Activated effector memory CD4-positive, alpha-beta T cell treated with anti-CD3 and anti-CD28 coated beads, Interleukin-2, amount 50 U/mL, for 16 hours (primary cell): ENCODE data around the gene PLEKHA6.

Experiments
- DNase-seq: peaks from one replicate; pipeline ENCODE4 v3.0.0-alpha.2; 2020

The PLEKHA6 gene

GRCh38 chr1:204354579-204354978 is 5.2 kb downstream of the PLEKHA6 start:
- DNase-seq = no peak

- no peak for DNase-seq
These were observed 6.4 kb downstream of the PLEKHA6 start for GRCh38 chr1:204353213-204353910.

DNA sequence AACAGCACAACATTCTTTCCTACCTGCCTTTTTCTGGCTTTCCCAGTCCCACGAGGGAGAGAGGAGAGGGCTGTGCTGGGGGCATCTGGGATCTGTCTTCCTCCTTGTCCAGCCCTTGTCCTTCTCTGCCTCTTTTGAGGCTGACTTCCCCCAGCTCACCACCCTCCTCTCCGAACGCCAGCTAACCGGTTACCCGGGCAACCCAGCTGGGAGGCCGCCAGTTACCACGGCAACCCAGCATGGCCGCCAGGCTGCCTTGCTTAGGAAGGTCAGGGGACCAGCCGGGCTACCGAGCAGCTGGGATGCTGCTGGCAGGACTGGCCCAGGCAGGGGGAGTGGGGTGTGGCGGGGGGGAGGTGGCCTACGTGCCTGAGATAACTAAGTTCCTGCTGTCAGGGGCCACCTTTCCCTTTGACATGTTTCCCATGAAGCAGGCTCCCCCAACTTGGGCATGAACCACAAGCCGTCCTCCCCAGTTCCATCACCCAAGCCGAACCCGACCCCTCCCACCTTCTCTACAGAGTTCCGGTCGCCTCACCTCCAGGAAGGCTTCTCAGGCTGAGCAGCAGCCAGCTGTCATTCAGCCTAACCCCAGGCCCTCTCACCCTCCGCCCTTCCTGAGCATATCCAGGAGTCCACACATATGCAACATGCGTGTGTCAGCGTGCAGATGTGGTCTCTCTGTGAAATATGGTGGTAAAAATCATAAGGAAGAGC is 8.7 kb downstream of the PLEKHA6 start:
- DNase-seq = no peak

GRCh38 chr1:204350312-204350711 is 9.4 kb downstream of the PLEKHA6 start:
- DNase-seq = no peak

DNA sequence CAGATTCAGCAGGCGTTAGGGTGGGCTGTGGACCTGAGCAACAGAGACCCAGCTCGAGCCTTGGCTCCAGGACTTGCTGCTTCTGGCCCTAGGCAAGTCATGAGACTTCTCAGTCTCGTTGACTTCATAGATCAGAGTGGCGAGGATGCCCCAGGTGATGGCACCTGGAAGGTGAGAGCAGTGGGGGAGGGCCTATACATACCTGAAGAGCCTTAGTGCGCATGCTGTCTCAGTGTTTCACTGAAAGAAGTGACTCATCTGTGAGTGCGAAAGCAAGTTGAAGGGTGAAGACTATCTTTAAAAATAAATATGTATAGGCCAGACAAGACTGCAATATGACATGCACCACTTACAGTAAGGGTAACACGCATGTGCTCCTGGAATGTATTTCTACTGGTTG is 10.1 kb downstream of the PLEKHA6 start:
- DNase-seq = no peak

DNA sequence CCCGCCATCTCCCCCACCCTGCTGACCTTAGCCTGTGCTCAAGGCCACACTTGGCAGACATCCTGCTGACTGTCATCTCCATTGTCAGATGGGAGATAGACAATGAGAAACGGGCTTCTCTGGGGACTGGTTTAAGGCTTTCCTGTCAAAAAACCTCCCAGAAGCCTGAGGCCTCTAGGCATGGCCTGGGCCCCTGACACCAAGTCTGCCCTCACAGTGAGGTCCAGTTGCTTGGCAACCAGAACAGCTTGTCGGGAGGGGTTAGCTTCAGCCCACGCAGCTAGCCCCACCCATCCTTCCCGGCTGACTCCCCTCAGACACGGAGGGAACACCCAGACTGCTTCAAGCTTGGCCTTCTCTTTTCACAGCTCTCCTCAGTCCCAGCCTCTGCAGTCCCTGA is 11.0 kb downstream of the PLEKHA6 start:
- DNase-seq = no peak

DNA sequence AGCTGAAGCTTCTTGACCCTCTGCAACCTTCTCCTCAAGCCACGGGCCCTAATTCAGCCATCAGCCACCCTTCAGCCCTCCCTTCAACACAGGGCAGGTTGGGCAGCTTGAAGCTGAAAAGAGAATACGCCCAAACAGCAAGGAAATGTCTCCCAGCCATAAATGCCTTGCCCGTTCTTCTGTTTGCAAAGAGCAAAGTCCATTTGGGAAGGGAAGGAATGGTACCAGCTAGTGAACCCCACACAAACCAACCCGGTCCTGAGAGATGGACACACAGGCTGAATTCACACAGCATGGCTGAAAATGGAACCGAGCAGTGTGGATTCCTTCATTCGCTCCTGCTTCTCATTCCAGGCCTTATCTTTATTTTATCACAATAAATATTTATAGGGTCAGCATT is 11.5 kb downstream of the PLEKHA6 start:
- DNase-seq = no peak

DNA sequence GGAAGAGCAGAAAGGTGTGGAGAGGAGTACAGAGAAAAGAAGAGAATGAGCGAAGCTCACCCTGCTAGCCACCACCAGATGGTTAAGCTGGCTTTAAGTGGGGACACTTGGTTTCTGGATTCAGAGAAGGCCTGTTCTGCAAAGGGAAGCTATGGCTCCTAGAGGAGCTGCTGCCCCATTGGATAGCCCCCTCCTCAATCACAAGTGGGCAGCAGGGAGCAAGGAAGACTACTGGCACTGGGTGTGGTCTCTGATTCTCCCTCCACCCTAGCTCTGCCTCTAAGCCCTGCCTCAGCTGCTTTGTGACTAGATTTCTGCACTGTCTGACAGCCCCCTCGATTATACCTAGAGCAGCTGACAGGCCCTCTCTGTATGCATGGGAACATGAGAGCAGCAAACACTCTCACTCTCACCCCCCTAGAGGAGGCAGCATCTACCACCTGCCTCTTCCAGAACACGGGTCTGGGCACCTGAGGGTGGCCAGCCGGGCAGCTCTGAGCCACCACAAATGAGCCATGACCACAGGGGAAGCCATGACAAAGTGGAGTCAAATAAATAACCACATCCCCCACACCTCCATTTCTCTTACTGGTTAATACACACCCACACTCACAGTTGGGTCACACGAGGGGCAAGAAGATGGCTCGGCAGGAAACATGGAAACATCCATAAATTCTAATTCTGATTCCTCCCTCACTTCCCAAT is 13.6 kb downstream of the PLEKHA6 start:
- no peak for DNase-seq

DNA sequence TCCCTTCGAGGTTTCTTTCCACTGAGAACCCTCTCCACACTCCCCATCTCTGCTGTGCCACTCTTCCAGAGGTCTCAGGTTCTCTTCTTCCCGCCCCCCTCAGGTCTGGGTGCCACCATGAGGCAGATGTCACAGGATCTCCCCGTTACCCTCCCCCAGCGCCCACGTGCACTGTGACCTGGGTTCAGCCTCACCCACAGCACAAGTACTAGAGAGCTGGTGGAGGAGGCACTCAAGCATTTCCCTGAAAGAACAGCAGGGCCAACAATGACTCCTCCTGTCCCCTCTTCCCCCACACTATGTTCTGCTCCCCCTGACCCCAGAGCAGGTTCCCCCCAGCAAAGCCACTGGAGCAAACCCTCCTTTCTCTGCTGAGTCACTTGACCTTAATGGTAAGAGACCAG is 14.3 kb downstream of the PLEKHA6 start:
- no peak for DNase-seq

DNA sequence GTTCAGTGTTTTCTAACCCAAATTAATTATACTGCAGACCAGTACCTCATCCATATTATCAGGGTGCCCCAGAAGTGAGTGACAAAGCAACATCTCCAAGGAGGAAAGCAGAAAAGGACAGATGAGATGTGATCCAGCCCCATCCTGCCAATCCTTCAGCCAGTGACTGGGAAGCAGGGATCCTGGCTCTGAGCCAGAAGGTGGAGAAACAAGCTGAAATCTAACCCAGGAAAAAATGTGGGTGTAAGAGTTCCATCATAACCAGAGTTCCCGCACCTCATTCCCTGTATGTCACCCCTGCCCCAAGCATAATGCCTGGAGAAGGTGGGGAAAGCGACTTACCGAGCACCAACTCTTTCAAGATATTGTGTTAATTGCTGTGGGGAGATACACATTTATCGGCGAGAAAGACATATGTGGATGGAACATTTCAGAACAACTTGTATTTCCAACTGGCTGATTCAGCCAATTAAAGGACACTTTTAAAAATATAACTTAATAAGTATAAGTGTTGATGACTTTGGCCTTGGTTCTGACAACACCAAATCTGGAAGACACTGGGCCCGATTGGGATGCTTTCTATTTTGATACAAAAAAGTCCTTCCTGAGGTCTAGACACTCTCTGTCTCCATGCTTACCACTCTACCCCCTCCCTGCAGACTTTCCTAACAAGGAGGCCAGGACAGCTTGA is 14.9 kb downstream of the PLEKHA6 start:
- DNase-seq = no peak

DNA sequence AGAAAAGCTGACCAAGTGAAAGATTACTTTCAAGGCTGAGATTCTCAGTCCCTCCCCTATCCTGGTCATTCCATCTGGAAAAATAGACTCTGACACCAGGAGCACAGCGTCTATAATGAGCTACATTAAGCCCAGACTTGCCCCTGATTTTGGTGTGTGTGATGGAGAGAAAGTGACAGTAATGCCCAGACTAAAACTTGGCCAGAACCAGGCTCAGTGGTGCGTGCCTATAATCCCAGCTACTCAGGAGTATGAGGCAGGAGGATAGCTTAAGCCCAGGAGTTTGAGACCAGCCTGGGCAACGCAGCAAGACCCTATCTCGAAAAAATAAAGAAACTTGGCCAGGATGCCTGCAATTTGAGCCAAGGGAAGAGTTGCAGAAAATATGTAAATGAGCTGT is 15.9 kb downstream of the PLEKHA6 start:
- no peak for DNase-seq

- DNase-seq = no peak
These were observed 16.5 kb downstream of the PLEKHA6 start for GRCh38 chr1:204343247-204343646.

DNA sequence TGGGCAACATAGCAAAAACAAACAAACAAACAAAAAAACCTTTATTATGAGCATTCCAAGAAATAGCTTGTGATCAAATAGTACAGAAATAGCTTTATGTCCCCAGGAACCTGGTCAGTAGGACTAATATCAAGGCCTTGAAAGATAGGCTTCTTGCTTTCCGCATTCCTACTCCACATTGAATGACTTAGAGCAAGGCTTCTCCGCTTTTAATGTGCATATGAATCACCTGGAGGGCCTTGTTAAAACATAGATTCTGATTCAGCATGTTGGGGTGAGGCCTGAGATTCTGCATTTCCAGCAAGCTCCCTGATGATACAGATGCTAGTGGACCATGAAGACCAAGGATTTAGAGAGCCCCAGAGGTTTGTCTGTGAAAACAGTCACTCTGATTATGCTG is 17.4 kb downstream of the PLEKHA6 start:
- no peak for DNase-seq

- no peak for DNase-seq
These were observed 18.3 kb downstream of the PLEKHA6 start for GRCh38 chr1:204341380-204341779.

DNA sequence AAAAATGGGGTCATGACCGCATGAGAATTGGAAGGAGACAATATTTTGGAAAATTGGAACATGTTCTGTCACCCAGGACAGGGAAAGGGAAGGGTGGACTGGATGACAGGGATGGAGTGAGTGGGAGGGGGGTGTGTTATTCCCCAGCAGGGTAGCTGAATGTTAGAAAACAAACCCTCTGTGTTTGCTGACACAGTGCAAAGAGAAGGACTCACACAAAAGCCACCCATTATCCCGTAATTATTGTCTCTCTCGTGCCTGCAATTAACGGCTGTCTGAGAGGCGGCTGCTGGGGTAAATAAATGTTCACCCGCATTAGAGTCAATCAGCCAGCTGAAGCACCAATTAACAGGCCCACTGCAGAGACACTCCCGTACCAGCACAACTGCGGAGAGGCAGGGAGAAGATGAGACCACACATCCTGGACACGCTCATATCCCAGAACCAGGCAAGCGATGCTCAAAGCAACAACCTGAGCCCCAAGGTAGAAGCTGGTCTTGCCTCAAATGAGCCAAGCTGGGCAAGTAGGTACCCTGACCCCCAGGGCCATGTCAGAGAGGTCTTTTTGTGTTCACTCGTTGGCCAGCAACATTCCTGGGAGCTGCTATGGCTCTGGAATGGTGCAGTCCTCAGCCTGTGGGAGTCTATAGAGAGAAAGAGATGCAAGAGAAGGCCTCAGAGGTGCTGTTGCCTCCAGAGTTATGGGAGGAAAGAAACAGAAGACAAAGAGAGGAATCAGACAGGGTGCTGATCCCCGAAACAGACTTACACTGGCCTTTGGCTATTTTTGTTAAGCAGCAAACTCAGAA is 19.4 kb downstream of the PLEKHA6 start:
- no peak for DNase-seq

DNA sequence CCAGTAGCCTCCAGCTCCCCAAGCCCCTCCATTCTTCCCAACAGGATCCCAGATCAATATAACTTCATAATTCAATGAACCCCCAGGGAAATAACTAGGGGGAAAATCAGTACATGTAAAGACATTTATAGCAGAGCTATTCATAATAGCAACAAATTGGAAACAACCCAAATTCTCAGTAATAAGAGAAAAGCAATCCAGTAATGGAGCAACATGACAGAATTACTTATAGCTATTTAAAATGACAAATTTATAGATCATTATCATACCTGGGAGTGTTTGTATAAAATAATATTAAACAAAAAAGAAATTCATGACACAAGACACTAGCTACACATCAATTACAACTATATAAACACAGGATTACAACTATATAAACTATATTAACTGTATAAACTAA is 20.2 kb downstream of the PLEKHA6 start:
- DNase-seq = no peak

GRCh38 chr1:204338997-204339396 is 20.7 kb downstream of the PLEKHA6 start:
- no peak for DNase-seq

GRCh38 chr1:204338360-204338759 is 21.4 kb downstream of the PLEKHA6 start:
- no peak for DNase-seq

DNA sequence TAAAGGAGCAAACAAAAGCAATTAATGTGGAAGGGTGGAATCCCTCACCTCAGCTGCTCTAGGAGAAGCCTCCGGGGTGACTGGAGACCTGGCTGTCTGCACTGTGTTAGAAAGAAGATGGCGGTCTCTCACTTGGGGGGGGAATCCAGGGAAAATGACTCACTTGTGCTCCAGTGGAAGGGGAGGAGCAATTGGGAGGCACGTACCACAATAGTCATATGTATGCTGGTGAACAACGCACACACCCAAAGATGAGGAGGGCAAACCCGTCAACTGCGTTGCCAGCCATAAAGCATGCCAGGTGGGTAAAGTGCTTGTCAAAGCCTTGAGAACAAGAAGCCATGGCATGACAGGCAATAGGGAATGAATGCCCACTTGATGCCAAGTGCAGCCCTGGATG is 22.1 kb downstream of the PLEKHA6 start:
- no peak for DNase-seq

DNA sequence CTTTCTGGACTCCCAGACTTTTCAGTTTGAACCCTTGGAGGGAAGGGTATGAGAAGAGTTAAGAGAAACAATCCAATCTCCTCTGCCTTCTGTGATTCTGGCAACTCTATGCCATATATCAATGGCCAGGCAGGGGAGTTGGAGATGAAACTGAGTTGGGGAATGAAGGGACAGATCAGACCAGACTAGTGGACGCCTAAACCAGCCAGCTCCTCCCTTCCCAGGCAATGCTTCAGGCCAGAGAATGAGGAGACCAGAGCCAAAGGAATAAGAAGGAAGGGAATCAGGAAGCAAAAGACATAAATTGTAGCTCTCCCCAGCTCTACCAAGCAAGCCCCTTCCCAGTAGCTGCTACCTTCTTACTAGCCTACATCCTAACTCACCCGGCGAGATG is 22.7 kb downstream of the PLEKHA6 start:
- DNase-seq = no peak

- DNase-seq = no peak
These were observed 23.2 kb downstream of the PLEKHA6 start for GRCh38 chr1:204336421-204337035.

DNA sequence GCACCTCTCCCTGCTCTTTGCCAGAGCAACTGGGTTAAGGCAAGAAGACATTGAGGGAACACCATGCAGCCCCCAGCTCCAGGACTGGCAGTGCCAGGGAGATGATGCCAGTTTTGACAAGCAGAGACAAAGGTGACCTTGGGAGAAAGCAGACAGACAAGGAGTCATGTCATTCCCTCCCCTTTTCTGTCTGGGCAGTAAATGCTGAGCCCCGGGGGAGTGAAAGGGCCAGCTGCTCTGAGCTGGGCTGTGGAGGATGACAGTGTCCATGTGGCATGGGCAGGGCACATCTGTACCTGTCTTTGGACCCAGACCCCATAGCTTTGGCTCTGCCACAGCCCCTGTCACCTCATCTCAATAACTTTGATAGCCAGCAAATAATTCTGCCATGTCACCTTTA is 24.2 kb downstream of the PLEKHA6 start:
- no peak for DNase-seq
